Mesendoderm (in vitro differentiated cells): ENCODE results near the gene MUSK.

ENCODE experiments used
- DNase-seq: peaks from one replicate; pipeline ENCODE4 v3.0.0; 2013
- H2AK5ac ChIP-seq: 2 replicates; pipeline ENCODE4 v1.6.1; 2013; ENCODE audit warnings: low read length, inconsistent platforms
- H2BK120ac ChIP-seq: 2 replicates; pipeline ENCODE4 v1.6.1; 2013; ENCODE audit warnings: low read depth, mild to moderate bottlenecking, low read length, moderate library complexity, mixed read lengths
- H2BK15ac ChIP-seq: replicated peaks from 2 replicates; pipeline ENCODE4 v1.6.1; 2013; ENCODE audit warnings: low read depth, mild to moderate bottlenecking, moderate library complexity
- H2BK5ac ChIP-seq: 2 replicates; pipeline ENCODE4 v1.6.1; 2013; ENCODE audit warnings: low read length, inconsistent platforms
- H3K18ac ChIP-seq: 2 replicates; pipeline ENCODE4 v1.6.1; 2013; ENCODE audit warnings: mild to moderate bottlenecking, low read length, mixed read lengths
- H3K23ac ChIP-seq: one replicate; pipeline ENCODE4 v1.6.1; 2013; ENCODE audit warnings: low read length
- H3K27ac ChIP-seq: 2 replicates; pipeline ENCODE4 v1.5.1; 2013; ENCODE audit warnings: low read depth, mild to moderate bottlenecking, inconsistent platforms, low read length, moderate library complexity
- H3K27me3 ChIP-seq: 2 replicates; pipeline ENCODE4 v1.6.1; 2013; ENCODE audit warnings: low read length, control low read depth, mild to moderate bottlenecking, inconsistent platforms; ENCODE audit not compliant: insufficient read depth, poor library complexity
- H3K36me3 ChIP-seq: 2 replicates; pipeline ENCODE4 v1.6.1; 2013; ENCODE audit warnings: low read length, inconsistent platforms; ENCODE audit not compliant: control insufficient read depth, insufficient read depth
- H3K4ac ChIP-seq: one replicate; pipeline ENCODE4 v1.6.1; 2013; ENCODE audit warnings: low read depth, mild to moderate bottlenecking, low read length, moderate library complexity
- H3K4me1 ChIP-seq: 2 replicates; pipeline ENCODE4 v1.6.1; 2013; ENCODE audit warnings: low read depth, low read length, inconsistent platforms; ENCODE audit not compliant: control insufficient read depth
- H3K4me2 ChIP-seq: 2 replicates; pipeline ENCODE4 v1.6.1; 2013; ENCODE audit warnings: low read length
- H3K4me3 ChIP-seq: 2 replicates; pipeline ENCODE4 v1.5.1; 2013; ENCODE audit warnings: mild to moderate bottlenecking, low read length
- H3K56ac ChIP-seq: one replicate; pipeline ENCODE4 v1.6.1; 2013; ENCODE audit warnings: low read length
- H3K79me1 ChIP-seq: 2 replicates; pipeline ENCODE4 v1.6.1; 2013; ENCODE audit warnings: low read length, inconsistent platforms
- H3K79me2 ChIP-seq: 2 replicates; pipeline ENCODE4 v1.6.1; 2013; ENCODE audit warnings: mild to moderate bottlenecking, low read length; ENCODE audit not compliant: control insufficient read depth, insufficient read depth
- H3K9ac ChIP-seq: 2 replicates; pipeline ENCODE4 v1.6.1; 2013; ENCODE audit warnings: low read length, inconsistent platforms
- H4K5ac ChIP-seq: one replicate; pipeline ENCODE4 v1.6.1; 2013; ENCODE audit warnings: low read length
- H4K8ac ChIP-seq: one replicate; pipeline ENCODE4 v1.6.1; 2013; ENCODE audit warnings: low read depth, mild to moderate bottlenecking, control low read depth, low read length, moderate library complexity
- WGBS: extraction: QIAGEN DNeasy Blood & Tissue Kit; methylation state at CpG from one replicate; pipeline ENCODE4 v1.1.7; 2013; ENCODE audit warnings: low lambda C conversion rate, missing lambda C conversion rate; ENCODE audit not compliant: insufficient coverage; ENCODE audit errors: extremely low coverage; 5-methylcytosine and 5-hydroxymethylcytosine counted together

MUSK gene

DNA sequence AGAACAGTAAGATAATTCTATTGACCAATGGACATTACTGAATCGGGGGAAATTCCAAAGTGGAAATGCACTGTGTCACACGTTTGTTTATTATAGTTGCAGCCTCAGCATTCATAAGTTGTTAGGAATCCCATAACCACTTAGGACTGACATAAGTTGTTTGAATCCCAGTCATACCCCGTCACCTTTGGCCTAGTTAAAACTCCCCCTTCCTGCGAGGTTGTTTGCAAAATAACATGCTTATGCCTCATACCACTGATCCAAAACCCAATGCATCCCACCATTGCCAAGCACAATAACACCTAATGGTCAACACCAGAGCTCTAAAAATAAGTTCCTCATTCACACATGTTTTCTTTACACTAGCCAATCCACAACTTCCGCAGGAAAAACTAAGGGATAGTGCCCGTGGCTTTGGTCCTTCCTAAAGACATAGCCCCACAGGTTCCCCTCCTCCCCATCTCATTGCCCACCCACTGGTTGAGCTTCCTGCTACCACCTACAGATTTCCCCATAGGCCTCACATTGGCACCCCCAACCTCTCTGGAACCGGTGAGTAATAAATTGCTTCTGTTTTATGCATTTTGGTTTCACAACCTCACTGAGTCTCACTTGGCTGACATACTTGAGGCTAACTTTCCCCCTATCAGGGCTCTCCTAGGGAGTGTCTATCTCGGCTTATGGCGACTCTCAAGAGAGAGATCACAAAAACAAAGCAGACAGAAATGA lies 42.3 kb upstream of the MUSK start:
- Histone ChIP-seq H3K18ac (no peak overlapping the region), H3K79me1 (no peaks in the 10 kb centered on the region), H3K56ac (no peak overlapping the region), H3K4ac (no peak overlapping the region), H4K5ac (no peak overlapping the region), H3K79me2 (no peaks in the 10 kb centered on the region), H3K36me3 (no peaks in the 10 kb centered on the region), H3K27ac (no peak overlapping the region), H3K9ac (no peak overlapping the region), H2BK15ac (no peak overlapping the region), H3K4me3 (no peak overlapping the region), H2AK5ac (no peak overlapping the region), H2BK5ac (no peak overlapping the region), H3K4me2 (no peak overlapping the region), H2BK120ac (no peak overlapping the region), H3K4me1 (no peaks in the 10 kb centered on the region), H3K27me3 (no peaks in the 10 kb centered on the region), H3K23ac (no peak overlapping the region), H4K8ac (no peak overlapping the region)
- WGBS, result no CpG with 5 or more reads among the region's 9 CpGs
- DNase-seq, result peak; percentile 27

DNA sequence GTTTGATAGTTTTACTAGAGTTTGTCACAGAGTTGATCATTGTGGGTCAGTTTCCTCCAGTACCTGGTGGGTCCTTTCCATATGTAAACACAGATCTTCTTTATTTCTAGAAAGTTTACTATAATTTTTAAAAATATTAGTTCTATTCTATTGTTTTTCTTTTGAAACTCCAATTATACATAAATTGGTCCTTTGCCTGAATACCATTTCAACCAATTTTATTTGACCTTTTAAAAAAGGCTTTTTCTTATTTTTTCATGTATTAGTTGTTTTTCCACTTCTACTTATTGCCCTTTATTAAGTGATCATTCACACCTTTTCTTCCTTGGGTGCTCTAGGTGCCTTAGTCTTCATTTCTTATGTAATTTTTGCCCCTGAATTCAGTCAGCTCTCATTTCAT lies 33.0 kb upstream of the MUSK start:
- Histone ChIP-seq H2AK5ac (no peak overlapping the region), H3K36me3 (no peaks in the 10 kb centered on the region), H3K27me3 (no peaks in the 10 kb centered on the region), H3K4me1 (no peaks in the 10 kb centered on the region), H3K18ac (no peak overlapping the region), H3K4ac (no peak overlapping the region), H3K79me1 (no peaks in the 10 kb centered on the region), H3K4me2 (no peak overlapping the region), H2BK15ac (no peak overlapping the region), H3K56ac (no peak overlapping the region), H4K5ac (no peak overlapping the region), H3K79me2 (no peaks in the 10 kb centered on the region), H2BK120ac (no peak overlapping the region), H2BK5ac (no peak overlapping the region), H3K23ac (no peak overlapping the region), H3K9ac (no peak overlapping the region), H3K4me3 (no peak overlapping the region), H4K8ac (no peak overlapping the region), H3K27ac (no peak overlapping the region)
- DNase-seq, result no peak

DNA sequence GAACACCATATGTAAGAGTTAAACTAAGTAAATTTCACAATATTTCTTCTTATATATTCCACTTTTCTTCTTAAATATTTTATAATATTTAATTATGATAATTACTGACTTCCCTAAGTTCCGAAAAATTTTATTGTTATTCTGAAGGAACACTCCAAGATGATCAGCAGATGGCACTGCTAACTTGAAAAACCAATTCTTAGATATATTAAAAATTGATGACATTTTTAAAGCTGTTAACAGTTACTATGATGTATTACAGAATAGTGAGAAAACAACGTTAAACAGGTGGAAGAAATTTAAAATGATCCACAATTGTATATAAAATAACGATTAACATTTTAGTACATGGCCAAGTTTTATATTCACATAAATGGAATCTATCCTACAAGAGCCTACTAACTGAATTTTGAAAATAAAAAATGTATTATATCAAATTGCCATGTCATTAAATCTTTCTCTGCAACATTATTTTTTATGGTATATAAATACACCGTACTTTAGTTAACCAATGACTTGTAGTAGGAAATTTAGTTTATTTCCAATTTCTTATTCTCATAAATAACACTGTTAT lies 30.1 kb upstream of the MUSK start:
- Histone ChIP-seq H3K27ac (no peak overlapping the region), H3K56ac (no peak overlapping the region), H3K27me3 (no peaks in the 10 kb centered on the region), H2BK5ac (no peak overlapping the region), H3K9ac (no peak overlapping the region), H3K18ac (no peak overlapping the region), H2AK5ac (no peak overlapping the region), H3K4me1 (no peaks in the 10 kb centered on the region), H4K5ac (no peak overlapping the region), H3K79me1 (no peaks in the 10 kb centered on the region), H2BK120ac (no peak overlapping the region), H3K79me2 (no peaks in the 10 kb centered on the region), H3K4ac (no peak overlapping the region), H2BK15ac (no peak overlapping the region), H4K8ac (no peak overlapping the region), H3K4me2 (no peak overlapping the region), H3K36me3 (no peaks in the 10 kb centered on the region), H3K23ac (no peak overlapping the region), H3K4me3 (no peak overlapping the region)
- WGBS, result no CpG with 5 or more reads among the region's 4 CpGs
- no peak for DNase-seq

DNA sequence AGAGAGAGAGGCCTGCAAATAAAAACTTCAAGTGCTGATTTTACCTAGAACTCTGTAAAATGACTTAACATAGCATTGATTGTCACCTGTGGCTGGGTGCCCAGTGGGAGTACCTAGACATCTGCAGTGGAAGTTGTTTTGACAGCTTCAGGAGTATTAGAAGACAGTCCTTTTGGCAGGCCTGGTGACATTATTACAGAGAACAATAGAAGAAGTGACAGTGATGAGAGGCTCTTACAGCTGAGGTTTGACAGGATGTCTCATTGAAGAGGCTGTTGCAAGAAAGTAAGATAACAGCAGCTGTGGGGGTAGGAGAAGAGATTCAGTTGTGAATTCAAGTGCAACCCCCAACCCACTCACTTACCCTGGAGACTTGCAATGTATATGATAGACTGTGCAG lies 27.9 kb upstream of the MUSK start:
- H2AK5ac ChIP-seq, result no peak overlapping the region
- H2BK15ac ChIP-seq, result no peak overlapping the region
- H3K23ac ChIP-seq, result no peak overlapping the region
- H3K56ac ChIP-seq, result no peak overlapping the region
- no peak overlapping the region for H4K5ac ChIP-seq
- no peak overlapping the region for H3K4me2 ChIP-seq
- H3K9ac ChIP-seq, result no peak overlapping the region
- no peak overlapping the region for H3K4ac ChIP-seq
- no peaks in the 10 kb centered on the region for H3K27me3 ChIP-seq
- H2BK120ac ChIP-seq, result no peak overlapping the region
- H3K18ac ChIP-seq, result no peak overlapping the region
- no peaks in the 10 kb centered on the region for H3K4me1 ChIP-seq
- DNase-seq, result peak; percentile 8
- H2BK5ac ChIP-seq, result no peak overlapping the region
- no peaks in the 10 kb centered on the region for H3K36me3 ChIP-seq
- H3K27ac ChIP-seq, result no peak overlapping the region
- no peak overlapping the region for H3K4me3 ChIP-seq
- H3K79me1 ChIP-seq, result no peaks in the 10 kb centered on the region
- no peak overlapping the region for H4K8ac ChIP-seq
- no peaks in the 10 kb centered on the region for H3K79me2 ChIP-seq

DNA sequence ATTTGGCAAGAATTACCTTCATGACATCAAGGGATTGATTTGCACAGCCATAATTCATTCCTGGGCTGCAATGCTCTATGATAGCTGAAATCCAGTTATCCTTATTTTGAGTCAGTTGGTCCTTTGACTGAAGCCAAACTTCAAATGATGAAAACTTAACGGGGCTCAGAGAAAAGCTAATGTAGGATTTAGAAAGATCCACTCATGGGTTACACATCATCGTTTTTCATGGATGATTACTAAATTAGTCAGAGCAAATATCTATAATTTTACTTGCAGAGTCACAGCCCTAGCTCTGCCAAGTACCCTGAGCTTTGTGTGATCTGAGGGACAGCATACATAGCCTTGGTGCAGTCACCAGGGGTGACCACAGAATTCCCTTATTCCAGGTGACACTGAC lies 27.3 kb upstream of the MUSK start:
- Histone ChIP-seq H2BK120ac (no peak overlapping the region), H3K4ac (no peak overlapping the region), H3K27me3 (no peaks in the 10 kb centered on the region), H3K56ac (no peak overlapping the region), H3K9ac (no peak overlapping the region), H3K4me1 (no peaks in the 10 kb centered on the region), H3K79me1 (no peaks in the 10 kb centered on the region), H4K8ac (no peak overlapping the region), H3K4me3 (no peak overlapping the region), H3K23ac (no peak overlapping the region), H2BK5ac (no peak overlapping the region), H3K36me3 (no peaks in the 10 kb centered on the region), H3K79me2 (no peaks in the 10 kb centered on the region), H3K18ac (no peak overlapping the region), H3K27ac (no peak overlapping the region), H3K4me2 (no peak overlapping the region), H4K5ac (no peak overlapping the region), H2BK15ac (no peak overlapping the region), H2AK5ac (no peak overlapping the region)
- no CpG with 5 or more reads among the region's 2 CpGs for WGBS
- DNase-seq, result no peak

DNA sequence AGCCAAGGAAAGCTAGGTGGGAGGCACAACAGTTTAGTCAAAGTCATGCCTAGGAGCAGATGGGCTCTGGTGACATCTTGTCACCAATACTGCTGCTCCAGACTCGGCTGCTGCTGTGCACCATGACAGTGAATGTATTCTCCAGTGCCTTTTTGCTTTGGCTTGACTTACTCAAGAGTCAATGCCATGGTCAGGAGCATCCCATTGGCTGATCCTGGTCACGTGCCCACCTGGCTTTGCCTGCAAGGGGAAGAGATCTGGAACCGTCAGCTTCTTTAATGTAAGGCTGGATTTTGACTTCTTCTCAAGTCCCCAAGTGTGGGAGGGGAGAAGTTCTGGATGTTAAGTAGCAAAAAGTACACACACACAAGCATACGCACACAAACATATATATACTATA lies 19.9 kb upstream of the MUSK start:
- no peak overlapping the region for H2BK5ac ChIP-seq
- no peak overlapping the region for H4K5ac ChIP-seq
- H3K4me2 ChIP-seq, result no peak overlapping the region
- H4K8ac ChIP-seq, result no peak overlapping the region
- H3K4me3 ChIP-seq, result no peak overlapping the region
- H3K27me3 ChIP-seq, result no peaks in the 10 kb centered on the region
- H2BK15ac ChIP-seq, result no peak overlapping the region
- no peak overlapping the region for H3K18ac ChIP-seq
- H2BK120ac ChIP-seq, result no peak overlapping the region
- H3K4me1 ChIP-seq, result no peaks in the 10 kb centered on the region
- no peak overlapping the region for H3K4ac ChIP-seq
- no peak overlapping the region for H3K9ac ChIP-seq
- H3K27ac ChIP-seq, result no peak overlapping the region
- H3K79me1 ChIP-seq, result no peaks in the 10 kb centered on the region
- H2AK5ac ChIP-seq, result no peak overlapping the region
- no peaks in the 10 kb centered on the region for H3K36me3 ChIP-seq
- no CpG with 5 or more reads among the region's 4 CpGs for WGBS
- no peak overlapping the region for H3K56ac ChIP-seq
- DNase-seq, result no peak
- H3K23ac ChIP-seq, result no peak overlapping the region
- no peaks in the 10 kb centered on the region for H3K79me2 ChIP-seq
